HEK293T (cell line): ENCODE data around the gene GPBP1.
"Not testable (repeated sequence)": the region's sequence is repeated elsewhere in the genome, so short reads cannot be mapped to it uniquely, and the experiment has no call there.

Experiments used
- CTCF ChIA-PET: fragments of 350-600 bp; formaldehyde crosslinking; extraction: SDS; loops from one replicate; lab custom pipeline; 2021; ENCODE audit warnings: antibody characterized with exemption, inconsistent platforms; lab: Yijun Ruan, JAX
- POLR2A ChIA-PET: fragments of 350-600 bp; formaldehyde crosslinking; extraction: SDS; loops from one replicate; lab custom pipeline; 2020; ENCODE audit warnings: antibody characterized with exemption, inconsistent platforms; lab: Yijun Ruan, JAX
- DNase-seq: peaks from one replicate; pipeline ENCODE4 v3.0.0; 2012; ENCODE audit warnings: mixed read lengths; ENCODE audit errors: extremely low spot score
- ARNT ChIP-seq: fragments of 450-650 bp; IDR thresholded peaks from 2 replicates; pipeline ENCODE4 v1.6.1; 2017; ENCODE audit warnings: mild to moderate bottlenecking
- BHLHE40 ChIP-seq: fragments of 450-650 bp; IDR thresholded peaks from 2 replicates; pipeline ENCODE4 v1.6.1; 2016; ENCODE audit warnings: mild to moderate bottlenecking, moderate library complexity, borderline replicate concordance
- CTBP1 ChIP-seq: fragments of 450-650 bp; IDR thresholded peaks from 2 replicates; pipeline ENCODE4 v1.6.1; 2016; ENCODE audit warnings: borderline replicate concordance
- ELF4 ChIP-seq: fragments of 450-650 bp; IDR thresholded peaks from 2 replicates; pipeline ENCODE4 v1.6.1; 2017; ENCODE audit warnings: antibody characterized with exemption
- FOXA1 ChIP-seq: fragments of 450-650 bp; IDR thresholded peaks from 2 replicates; pipeline ENCODE4 v1.6.1; 2016; ENCODE audit warnings: mild to moderate bottlenecking
- FOXK2 ChIP-seq: fragments of 450-650 bp; IDR thresholded peaks from 2 replicates; pipeline ENCODE4 v1.6.1; 2016; ENCODE audit warnings: mild to moderate bottlenecking
- FOXM1 ChIP-seq: fragments of 450-650 bp; IDR thresholded peaks from 2 replicates; pipeline ENCODE4 v1.6.1; 2017; ENCODE audit warnings: mild to moderate bottlenecking, borderline replicate concordance
- HDGF ChIP-seq: fragments of 450-650 bp; IDR thresholded peaks from 2 replicates; pipeline ENCODE4 v1.6.1; 2017; ENCODE audit warnings: antibody characterized with exemption, borderline replicate concordance
- L3MBTL2 ChIP-seq: fragments of 450-650 bp; conservative IDR thresholded peaks from 2 replicates; pipeline ENCODE4 v1.6.1; 2016; ENCODE audit warnings: mild to moderate bottlenecking
- LEF1 ChIP-seq: fragments of 450-650 bp; IDR thresholded peaks from 2 replicates; pipeline ENCODE4 v1.6.1; 2017; ENCODE audit warnings: mild to moderate bottlenecking, borderline replicate concordance
- NFRKB ChIP-seq: fragments of 450-650 bp; IDR thresholded peaks from 2 replicates; pipeline ENCODE4 v1.6.1; 2016; ENCODE audit warnings: mild to moderate bottlenecking, moderate library complexity
- SP1 ChIP-seq: fragments of 450-650 bp; IDR thresholded peaks from 2 replicates; pipeline ENCODE4 v1.6.1; 2017
- SUZ12 ChIP-seq: fragments of 450-650 bp; IDR thresholded peaks from 2 replicates; pipeline ENCODE4 v1.6.1; 2016; ENCODE audit warnings: mild to moderate bottlenecking
- TARDBP ChIP-seq: fragments of 450-650 bp; IDR thresholded peaks from 2 replicates; pipeline ENCODE4 v1.6.1; 2016
- ZNF384 ChIP-seq: fragments of 450-650 bp; IDR thresholded peaks from 2 replicates; pipeline ENCODE4 v1.6.1; 2016
- TF ChIP-seq, protein P1 (sequence below): fragments of 450-650 bp; IDR thresholded peaks from 2 replicates; pipeline ENCODE4 v1.6.1; 2016

The GPBP1 gene

GRCh38 chr5:57304931-57305330 is 131.1 kb downstream of the GPBP1 start:
- ChIA-PET POLR2A (no interaction called here), CTCF (interaction anchor here (0.6 kb wide), 1 partner anchor 314 kb away, joined by 4 read pairs; no protein-coding TSS in a partner anchor)
- no peak for TF ChIP-seq HDGF
- TF ChIP-seq ZNF384 = no peak
- TF ChIP-seq L3MBTL2 = no peak
- TF ChIP-seq LEF1 = no peak
- TF ChIP-seq FOXK2 = no peak
- no peak for TF ChIP-seq ELF4
- TF ChIP-seq FOXM1 = no peak
- TF ChIP-seq, protein P1, sequence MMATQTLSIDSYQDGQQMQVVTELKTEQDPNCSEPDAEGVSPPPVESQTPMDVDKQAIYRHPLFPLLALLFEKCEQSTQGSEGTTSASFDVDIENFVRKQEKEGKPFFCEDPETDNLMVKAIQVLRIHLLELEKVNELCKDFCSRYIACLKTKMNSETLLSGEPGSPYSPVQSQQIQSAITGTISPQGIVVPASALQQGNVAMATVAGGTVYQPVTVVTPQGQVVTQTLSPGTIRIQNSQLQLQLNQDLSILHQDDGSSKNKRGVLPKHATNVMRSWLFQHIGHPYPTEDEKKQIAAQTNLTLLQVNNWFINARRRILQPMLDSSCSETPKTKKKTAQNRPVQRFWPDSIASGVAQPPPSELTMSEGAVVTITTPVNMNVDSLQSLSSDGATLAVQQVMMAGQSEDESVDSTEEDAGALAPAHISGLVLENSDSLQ = no peak
- TF ChIP-seq FOXA1 = no peak
- DNase-seq = no peak

GRCh38 chr5:57306359-57306758 is 132.5 kb downstream of the GPBP1 start:
- DNase-seq = no peak
- POLR2A ChIA-PET = no interaction called here
- CTCF ChIA-PET = no interaction called here
- TF ChIP-seq BHLHE40 (no peak), FOXM1 (no peak), FOXA1 (no peak), SP1 (no peak), LEF1 (no peak), ARNT (no peak), CTBP1 (no peak), HDGF (no peak), TARDBP (no peak), SUZ12 (no peak), NFRKB (no peak), FOXK2 (no peak), ZNF384 (no peak), L3MBTL2 (no peak), ELF4 (no peak)
- TF ChIP-seq, protein P1 = no peak

- CTCF ChIA-PET = interaction anchor here (0.6 kb wide), 1 partner anchor 992 kb away, joined by 4 read pairs; no protein-coding TSS in a partner anchor
- no peak for DNase-seq
- POLR2A ChIA-PET = no interaction called here
- TF ChIP-seq SP1 = no peak
- TF ChIP-seq SUZ12 = no peak
- TF ChIP-seq ELF4 = no peak
- TF ChIP-seq LEF1 = no peak
- TF ChIP-seq FOXA1 = no peak
- no peak for TF ChIP-seq BHLHE40
- no peak for TF ChIP-seq FOXM1
- no peak for TF ChIP-seq HDGF
- no peak for TF ChIP-seq TARDBP
- TF ChIP-seq ARNT = no peak
Observed at GRCh38 chr5:57307516-57307915, 133.7 kb downstream of the GPBP1 start.

- CTCF ChIA-PET, DNase-seq, POLR2A ChIA-PET: not testable (repeated sequence)
Observed at GRCh38 chr5:57309022-57309421, 135.2 kb downstream of the GPBP1 start.

DNA sequence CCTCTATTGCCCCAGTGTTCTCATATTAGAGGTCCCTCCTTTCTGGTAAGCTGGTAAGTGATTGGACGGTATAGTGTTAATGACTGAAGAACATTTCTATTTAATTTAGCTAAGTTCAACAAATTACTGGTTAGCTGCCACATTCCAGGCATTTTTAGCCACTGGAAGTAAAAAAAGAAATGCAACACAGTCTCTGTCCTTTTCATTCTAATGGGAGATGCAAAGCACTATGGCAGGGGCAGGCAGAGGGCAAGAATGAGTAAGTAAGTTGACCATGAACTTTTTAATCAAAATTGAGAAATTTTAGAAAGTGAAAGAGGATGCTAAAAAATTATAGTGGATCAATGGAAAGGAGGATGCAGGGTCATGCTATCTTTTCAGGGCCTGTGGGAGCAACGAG is 137.4 kb downstream of the GPBP1 start:
- POLR2A ChIA-PET = no interaction called here

DNA sequence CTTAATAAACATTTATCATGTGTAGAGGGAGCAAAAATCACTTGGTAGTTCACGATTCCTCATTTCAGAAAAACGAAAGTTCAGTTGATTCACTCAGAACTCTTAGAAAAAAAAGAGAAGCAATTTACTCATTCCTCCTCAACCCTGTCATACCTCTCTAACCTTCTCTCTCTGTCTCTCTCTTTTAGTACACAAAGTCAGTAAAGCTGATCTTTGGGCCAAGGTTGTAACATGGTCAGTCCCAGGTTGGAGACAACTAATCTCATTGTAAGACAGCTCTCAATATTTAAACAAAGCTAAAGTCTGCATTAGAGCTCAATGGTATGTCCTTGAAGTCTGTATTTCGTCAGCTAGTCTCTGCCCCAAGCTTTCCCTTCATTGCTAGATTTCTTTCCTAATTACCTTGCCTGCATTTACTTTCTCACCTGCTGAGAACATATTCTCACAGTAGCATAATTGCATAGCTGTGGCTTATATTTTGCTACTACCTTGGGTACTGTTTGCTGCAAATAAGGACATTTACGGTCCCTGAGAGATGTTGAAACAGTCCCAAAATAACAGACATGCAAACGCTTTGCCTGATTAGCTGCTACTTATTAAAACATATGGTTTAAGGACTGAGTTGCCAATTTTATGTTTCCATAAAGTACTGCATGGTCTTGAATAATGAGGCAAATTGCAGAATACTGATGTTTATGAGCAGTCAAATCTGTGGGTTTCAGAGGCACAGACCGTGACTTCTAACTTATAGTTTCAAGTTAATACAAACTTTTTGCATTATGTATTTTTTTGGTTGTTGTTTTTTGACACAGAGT is 138.3 kb downstream of the GPBP1 start:
- POLR2A ChIA-PET = no interaction called here
- CTCF ChIA-PET = no interaction called here
- DNase-seq = no peak
- TF ChIP-seq ZNF384 = no peak
- no peak for TF ChIP-seq FOXA1
- no peak for TF ChIP-seq ELF4
- TF ChIP-seq ARNT = no peak
- TF ChIP-seq CTBP1 = no peak
- TF ChIP-seq FOXK2 = no peak
- TF ChIP-seq SP1 = no peak
- no peak for TF ChIP-seq HDGF
- TF ChIP-seq L3MBTL2 = no peak
- TF ChIP-seq LEF1 = no peak
- no peak for TF ChIP-seq FOXM1
- TF ChIP-seq BHLHE40 = no peak

More for the DNA sequence above, 137.4 kb downstream of the GPBP1 start:
- CTCF ChIA-PET = no interaction called here
- no peak for DNase-seq
- TF ChIP-seq SUZ12 (no peak), FOXK2 (no peak), FOXM1 (no peak), NFRKB (no peak), HDGF (no peak), BHLHE40 (no peak)

DNA sequence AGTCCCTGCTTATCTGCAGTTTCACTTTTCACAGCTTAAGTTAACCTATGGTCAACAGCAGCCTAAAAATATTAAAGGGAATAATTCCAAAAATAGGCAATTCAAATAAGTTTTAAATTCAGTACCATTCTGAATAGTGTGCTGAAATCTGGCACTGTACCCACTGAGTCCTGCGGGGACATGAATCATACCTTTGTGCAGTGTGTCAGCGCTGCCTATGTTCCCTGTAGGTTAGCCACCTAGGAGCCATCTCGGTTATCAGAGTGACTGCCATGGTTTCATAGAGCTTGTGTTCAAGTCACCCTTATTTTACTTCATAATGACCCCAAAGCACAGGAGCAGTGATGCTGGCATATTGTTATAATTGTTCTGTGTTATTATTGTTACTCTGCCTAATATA is 139.9 kb downstream of the GPBP1 start:
- ChIA-PET CTCF (no interaction called here), POLR2A (no interaction called here)
- TF ChIP-seq ZNF384 = no peak
- TF ChIP-seq ARNT = no peak
- no peak for TF ChIP-seq NFRKB
- TF ChIP-seq TARDBP = no peak
- DNase-seq = no peak
